NCI-H128 (cell line): Measurements from ENCODE around the gene MTF1.
A peak's percentile ranks its signal among the peaks of the same experiment; 100 is the strongest.

Experiments used
- DNase-seq: peaks from one replicate; lab custom pipeline; 2025; ENCODE audit not compliant: unreplicated experiment; lab: John Stamatoyannopoulos, UW

Gene MTF1

DNA sequence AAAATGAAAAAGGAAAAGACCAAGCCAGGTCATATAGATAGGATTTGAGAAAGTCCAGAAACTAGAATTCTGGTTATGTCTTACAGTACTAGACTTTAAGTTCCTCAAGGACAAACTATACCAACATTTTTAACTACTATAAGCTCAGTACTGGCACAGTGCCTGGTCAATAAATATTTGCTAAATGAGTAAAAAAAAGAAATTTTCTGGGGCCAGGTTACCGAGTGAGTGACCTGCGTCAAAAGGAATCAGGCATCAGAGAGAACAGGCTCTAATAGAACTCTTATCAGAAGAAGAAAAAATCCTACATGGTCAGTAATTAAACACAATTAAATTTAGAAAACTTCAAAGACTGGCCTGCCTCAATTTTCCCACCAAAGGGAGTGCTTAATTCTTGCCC lies 27.6 kb downstream of the MTF1 start:
- no peak for DNase-seq

DNA sequence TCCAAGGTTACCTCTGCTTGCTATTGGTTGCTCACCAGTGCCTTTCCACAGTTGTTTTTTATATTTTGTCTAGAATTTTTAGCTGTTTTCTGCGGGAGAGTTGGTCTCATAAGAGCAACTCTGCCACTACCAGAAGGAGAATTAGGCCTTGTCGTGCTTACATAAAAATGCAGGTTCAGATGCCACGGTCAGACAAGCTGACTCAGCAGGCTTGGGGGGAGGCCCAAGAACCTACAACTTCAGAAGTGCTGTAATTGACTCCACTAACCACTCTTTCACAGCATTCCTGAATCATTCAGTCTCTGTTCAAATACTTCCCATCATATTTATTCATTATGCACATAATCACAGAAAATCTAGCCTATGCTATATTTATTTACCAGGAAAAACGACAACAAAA lies 28.3 kb downstream of the MTF1 start:
- no peak for DNase-seq

DNA sequence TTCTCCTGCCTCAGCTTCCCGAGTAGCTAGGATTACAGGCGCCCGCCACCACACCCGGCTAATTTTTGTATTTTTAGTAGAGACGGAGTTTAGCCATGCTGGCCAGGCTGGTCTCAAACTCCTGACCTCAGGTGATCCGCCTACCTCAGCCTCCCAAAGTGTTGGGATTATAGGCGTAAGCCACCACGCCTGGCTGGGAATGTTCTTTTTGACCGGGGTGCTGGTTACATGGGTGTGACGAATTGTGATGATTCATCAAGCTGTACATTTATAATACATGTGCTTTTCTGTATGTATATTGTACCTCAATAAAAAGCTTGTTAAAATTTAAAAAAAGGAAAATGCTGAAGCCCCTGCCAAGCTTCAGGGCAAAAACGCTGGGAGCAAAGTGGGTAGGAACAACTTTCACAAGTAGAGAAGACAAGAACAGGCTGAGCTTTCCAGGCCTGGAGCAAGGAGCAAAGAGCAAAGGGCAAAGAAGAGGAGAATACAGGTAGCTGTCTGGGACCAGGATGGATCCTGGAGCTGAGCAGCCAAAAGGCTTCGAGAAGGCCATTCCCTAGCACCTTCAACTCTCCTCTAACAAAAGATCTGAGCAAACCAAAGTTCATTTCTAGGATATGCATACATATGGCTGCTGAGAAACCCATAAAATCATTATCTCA lies 30.9 kb downstream of the MTF1 start:
- DNase-seq, result no peak

DNA sequence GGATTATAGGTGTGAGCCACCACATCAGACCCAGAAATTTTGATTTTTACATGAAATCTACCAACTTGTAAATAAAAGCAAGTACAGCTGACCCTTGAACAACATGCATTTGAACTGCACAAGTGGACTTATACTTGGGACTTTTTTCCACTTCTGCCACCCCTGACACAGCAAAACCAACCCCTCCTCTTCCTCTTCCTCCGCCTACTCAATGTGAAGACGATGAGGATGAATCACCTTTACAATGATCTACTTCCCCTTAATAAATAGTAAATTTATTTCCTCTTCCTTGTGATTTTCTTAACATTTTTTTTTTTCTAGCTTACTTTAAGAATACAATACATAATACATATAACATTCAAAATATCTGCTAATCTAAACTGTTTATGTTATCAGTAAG lies 33.9 kb downstream of the MTF1 start:
- no peak for DNase-seq

DNA sequence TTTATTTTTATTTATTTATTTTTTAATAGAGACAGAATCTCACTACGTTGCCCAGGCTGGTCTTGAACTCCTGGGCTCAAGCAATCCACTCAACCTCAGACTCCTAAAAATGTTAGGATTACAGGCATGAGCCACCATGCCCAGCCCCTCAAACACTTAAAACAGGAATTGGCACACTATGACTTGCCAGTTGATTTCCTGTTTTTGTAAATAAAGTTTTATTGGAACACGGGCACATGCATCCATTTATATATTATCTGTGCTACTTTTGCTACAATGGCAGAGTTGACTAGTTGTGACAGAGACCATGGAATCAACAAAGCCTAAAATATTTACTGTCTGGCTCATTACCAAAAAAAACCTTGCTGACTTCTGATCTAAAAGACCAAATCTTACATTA lies 35.4 kb downstream of the MTF1 start:
- DNase-seq, result no peak

DNA sequence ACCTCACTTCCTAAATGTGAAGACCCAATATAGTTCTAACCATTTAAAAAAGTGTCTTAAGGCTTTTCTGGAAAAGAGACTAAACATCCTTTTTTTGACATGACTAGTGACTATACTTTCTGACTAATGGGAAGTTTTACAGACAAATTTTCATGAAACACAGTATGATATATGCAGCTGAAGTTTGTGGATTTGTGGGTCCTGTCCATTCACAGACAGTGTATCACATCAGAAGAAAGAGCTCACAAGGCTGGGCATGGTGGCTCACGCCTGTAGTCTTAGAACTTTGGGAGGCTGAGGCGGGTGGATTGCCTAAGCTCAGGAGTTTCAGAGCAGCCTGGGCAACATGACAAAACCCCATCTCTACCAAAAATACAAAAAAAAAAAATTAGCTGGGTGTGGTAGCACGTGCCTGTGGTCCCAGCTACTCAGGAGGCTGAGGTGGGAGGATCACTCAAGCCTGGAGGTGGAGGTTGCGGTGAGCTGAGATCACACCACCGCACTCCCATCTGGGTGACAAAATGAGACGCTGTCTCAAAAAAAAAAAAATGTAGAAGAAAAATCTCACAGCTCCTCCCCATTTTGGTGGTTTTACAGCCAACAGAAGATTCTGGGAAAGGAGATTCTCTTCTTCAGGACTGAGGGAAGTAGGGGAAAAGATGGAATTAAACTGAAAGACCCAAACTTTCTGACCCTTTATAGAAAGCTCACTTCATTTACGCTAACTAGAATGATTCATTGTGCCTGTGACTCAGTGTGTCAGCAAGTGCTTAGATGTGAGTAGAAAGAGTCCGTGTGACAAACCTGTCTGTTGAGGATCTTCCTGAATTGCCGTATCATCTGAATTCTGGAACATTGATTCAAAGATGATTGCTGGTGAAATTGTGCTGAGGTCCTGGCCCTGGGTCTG lies 36.2 kb downstream of the MTF1 start:
- no peak for DNase-seq

DNA sequence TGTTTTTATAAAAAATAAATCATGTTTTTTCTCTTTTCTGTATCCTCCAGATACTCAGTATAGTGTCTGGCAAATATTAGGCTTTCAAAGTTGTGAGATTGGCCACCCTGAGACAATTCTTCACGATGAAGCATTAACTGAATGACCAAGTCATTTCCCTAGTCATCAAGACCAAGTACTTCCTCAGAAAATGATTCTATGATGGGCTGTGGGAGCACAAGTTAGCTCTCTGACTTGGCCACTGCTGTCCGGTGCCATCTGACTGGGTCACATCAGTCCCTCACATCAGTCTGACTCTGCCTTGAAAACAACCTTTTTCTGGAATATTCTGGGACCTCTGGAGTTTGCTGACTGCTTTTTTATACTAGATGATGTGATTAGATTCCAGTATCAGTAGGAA lies 37.9 kb downstream of the MTF1 start:
- no peak for DNase-seq

DNA sequence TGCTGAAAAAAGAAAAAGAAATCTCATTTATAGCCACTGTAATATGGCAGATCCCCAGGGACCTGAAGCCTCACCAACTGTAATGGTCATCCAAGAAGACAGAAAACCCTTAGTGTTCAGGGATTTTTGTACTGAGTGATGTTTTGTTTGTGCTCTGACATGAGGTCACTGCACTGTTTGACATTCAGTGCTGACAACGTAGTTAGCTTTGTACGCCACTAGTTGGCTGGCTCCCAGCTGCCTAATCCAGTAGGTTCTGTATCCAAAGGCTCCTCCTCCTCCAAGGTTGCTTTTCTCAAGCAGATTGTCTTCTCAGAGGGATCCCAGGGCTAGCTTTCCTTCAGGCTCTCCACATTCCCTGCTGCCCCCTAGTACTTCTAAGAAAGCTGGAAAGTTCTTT lies 41.9 kb downstream of the MTF1 start:
- no peak for DNase-seq

DNA sequence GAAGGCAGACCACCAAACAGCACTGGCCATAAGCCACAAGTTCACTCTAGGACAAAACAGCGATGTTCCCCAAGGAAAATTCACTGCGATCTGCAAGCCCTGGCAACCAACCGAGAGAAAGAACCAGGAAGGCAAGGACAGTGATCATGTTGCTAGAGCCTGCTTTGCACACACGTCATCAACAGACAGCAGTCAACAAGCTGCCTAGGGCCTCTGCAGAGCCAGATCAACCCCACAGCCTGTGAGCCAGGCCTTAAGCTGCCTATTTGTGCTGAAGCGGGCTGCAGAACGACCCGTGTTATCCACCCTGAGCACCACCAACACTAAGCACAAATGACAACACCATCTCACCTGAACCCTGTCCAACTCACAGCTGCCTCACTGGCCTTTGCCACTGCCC lies 45.1 kb downstream of the MTF1 start:
- no peak for DNase-seq

DNA sequence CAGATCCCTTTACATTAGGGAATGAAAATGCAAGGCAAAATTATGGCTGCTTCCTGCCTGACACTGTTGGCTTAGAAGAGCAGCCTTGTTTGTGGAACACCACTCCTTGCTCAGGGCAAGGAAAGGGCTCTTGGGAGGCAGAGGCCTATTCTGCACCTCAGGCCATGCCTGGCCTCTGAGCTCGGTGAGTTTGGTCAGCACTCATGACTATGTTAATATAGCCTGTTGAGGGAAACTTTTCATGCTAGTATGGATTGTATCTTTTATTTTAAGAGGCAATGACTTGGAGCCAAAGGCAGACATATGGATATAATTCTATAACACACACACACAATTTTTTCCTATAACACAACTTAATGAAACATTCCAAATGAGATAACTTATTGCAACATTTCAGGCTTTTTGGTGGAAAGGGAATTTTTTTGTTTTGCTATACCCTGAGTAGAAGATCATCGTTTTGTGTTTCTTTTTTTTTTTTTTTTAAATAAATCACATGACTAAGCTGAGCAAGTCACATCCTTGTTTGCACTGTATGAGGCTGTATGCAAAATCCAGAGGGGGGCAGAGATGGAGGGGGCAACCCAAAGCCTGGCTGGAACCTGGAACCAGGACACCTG lies 45.8 kb downstream of the MTF1 start:
- no peak for DNase-seq

DNA sequence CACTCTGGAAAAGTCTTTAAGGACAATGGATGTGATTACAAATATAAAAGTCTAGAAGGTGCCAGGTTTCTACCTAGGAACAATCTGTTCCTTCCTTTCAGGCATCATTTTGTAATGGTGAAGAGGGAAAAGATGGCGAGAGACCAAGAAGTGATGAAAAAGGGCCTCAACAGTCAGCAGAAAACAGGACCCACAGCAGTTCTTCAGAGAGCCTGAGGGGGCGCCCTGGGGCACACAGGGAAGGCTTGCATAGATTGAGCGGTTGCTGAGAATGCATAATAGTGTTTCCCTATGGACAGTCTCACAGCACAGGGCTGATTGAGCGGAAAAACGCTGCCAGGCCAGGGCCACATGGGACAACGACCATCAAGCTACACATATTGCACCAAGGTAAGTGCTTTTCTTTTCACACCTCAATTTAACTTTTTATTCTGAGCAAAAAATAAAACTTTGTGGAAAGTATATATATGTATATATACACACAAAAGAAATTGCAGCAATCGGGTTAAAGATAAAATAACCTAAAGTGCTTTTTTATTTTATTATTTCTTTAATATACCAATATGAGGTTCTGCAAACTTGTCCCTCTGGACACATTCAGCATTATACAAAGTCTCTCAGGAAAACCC lies 48.3 kb downstream of the MTF1 start:
- DNase-seq, result peak; percentile 49

DNA sequence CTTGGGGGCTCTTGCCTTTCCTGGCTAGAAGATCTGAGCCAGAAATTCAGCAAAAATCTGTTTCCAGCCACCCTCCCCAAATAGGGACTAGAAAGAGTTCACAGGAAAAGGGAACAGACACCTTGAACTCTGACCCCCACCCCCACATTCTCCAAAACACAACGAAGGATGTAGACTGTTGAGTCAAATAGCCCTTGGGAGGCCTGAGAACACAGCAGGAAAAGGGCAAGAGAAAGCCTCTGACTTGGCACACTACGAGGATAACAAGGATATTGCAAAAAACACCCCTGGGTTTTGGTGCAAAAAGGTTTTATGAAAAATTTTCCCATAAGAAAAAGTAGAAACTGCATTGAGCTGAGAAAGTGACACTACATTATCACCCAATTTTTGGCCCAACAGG lies 49.5 kb downstream of the MTF1 start:
- DNase-seq, result no peak

DNA sequence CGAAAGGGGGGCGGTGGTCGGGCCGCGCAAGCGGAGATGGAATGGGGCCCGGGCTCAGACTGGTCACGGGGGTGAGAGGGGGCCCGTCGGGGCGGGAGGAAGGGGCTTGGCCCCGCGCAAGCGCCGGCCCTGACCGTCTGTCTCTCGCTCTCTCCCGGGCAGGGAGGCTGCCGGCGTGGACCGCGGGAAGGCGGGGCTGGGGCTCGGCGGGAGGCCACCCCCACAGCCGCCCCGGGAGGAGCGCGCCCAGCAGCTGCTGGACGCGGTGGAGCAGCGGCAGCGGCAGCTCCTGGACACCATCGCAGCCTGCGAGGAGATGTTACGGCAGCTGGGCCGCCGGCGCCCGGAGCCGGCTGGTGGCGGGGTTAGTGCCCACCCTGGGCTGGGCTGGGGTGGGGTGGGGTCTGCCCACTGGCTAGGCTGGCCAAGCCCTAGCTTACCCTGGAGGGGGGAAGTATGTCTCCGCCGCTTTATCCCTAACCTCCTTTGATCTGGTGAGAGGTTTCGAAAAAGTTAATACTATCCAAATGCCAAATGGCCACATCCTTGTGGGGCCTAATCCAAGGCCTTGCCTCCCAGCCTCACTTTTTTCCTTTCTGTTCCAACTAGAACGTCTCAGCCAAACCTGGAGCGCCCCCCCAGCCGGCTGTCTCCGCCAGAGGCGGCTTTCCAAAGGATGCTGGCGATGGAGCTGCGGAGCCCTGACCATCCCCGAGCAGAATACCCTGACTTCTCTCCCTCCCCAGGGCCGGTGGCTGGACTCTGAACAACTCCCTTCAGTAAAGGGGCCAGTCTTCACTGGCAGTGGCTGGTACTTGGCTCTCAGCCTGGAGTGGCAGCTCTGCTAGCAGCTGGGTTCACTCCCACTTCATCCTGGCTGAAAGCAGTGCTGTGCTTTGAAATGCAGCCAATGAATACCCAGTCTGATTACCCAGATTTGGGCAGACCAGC lies 50.7 kb downstream of the MTF1 start:
- peak; percentile 14 for DNase-seq

DNA sequence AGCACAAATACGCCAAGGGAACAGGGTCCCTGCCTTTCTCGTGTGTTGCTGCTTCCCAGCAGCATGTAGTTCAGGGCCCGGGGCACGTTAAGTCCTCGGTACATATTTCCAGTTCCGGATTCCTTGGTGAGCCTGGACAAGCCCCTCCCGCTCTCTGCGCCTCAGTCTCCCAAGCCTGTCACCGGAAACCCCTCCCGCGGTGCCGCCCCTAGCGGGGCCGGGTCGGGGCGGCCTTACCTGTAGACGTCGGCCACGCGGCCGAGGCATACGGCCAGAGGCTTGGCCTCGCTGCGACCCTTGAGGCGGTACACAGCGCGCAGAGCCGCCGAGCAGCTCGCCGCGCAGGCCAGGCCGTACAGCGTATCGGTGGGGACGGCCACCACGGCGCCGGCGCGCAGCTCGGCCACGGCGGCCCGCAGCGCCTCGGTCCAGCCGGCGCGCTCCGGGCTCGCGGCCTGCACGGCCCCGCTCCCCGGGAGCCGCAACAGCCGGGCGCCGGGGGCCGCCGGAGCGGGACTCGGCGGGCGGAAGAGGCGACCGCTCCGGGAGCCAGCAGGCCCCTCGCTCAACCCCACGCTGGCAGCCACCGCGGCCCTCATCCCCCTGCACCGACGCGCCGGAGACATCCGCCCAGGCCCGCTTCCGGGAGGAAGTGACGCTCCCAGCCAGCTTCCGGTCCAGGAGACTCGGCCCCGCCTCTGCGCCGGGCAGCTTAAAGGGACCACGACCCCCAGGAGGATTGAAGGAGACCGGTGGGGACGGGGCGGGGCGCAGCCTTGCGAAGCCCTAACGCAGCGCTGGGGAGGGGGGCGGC lies 51.6 kb downstream of the MTF1 start, which contains the start of the genes C1orf122 and YRDC:
C1orf122 (plus strand) TSS at position 236 of the 814 bp plus-strand sequence. CDS start 615 bp downstream, outside the sequence.
YRDC (minus strand) TSS at position 654 of the 814 bp plus-strand sequence; CDS start at position 626, 28 bp downstream.
- peak; percentile 91 for DNase-seq

DNA sequence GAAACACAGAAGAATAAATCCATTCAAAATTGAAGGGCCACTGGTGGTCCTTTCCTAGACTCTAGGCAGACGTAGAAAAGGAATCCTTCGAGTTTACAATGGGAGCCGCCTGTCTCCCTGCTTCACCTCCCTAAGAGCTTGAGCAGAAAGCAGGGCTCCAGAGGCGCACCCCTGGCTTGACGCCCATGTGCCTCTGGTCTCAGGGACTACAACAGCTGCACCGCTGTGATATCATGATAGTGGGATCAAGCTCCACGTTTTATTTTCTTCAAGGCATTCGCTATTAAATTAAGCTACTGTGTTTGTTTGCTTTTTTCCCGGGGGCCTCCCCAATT lies 52.2 kb downstream of the MTF1 start:
- DNase-seq, result no peak

DNA sequence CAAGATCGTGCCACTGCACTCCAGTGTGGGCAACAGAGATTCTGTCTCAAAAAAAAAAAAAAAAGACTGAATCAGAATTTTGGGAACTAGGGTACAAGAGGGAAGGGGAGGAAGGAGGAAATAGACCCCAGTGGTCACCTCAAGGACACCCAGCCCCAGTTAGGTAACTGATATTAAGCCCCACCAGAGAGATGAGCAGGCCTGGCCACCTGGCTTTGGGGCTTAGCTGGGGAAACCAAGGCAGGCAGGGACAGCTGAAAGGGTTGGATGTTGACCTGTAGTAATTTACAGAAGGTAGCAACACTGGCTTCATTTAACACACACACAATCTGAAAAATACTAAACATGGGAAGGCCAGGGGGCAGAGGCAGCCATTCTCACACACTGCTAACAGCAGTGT lies 57.0 kb downstream of the MTF1 start:
- no peak for DNase-seq

DNA sequence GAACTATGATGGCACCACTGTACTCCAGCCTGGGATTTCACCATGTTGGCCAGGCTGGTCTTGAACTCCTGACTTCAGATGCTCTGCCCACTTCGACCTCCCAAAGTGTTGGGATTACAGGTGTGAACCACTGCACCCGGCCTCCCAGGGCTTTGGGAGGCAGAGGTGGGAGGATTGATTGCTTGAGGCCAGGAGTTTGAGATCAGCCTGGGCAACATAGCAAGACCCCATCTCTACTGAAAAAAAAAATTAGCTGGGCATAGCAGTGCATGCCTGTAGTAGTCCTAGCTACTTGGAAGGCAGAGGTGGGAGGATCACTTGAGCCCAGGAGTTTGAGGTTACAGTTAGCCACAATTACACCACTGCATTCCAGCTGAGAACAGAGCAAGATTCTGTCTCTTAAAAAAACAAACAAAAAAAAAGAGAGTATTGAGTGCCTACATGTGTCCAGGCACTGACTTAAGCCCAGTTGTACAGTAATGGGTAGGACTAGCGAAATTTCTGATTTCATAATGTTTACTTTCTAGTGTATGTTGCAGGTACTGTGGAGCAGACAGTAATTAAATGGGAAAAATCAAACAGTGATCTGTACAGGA lies 61.5 kb downstream of the MTF1 start:
- DNase-seq, result no peak

DNA sequence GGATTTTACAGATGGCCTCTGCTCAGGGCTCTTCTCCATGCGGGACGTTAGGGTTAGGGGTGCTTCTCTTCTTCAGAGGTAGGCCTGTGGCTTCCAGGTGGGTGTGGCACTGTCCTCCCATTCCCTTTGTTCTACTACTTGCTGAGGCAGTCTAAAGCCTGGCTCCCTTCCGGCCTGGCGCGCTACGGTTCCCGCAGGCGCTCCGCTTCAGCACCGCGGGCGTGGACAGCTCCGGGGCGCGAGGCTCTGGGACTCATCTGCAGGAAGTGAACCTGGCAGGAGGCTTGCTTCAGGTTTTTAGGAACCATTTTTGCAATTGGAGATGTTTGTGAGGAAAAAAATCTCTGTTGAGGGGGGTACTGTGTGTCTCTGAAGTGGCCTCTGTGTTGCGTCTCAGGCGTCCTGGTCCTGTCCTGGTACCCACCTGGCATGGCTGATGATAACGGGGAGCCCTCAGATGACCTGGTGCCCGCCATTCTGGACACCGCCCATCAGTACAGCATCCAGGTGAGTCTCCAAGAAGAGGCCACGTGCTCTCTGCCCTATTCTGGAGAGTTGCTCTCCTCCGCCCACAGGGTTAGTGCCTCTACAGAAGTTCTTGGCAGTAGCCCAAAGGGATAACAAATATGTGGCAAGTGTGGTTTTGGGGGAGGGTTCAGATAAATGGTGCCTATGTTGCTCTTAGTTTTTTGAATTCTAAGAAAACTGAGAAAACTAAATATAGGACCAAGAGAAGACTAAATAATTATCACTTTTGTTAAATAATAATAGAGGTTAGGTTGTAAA lies 63.9 kb downstream of the MTF1 start:
- DNase-seq, result no peak
